ENCODE results near the gene NCL. TPM values are rescaled to one million over a fixed set of nuclear protein-coding genes. Genes with fewer than 3 reads are reported as not detected.

NCL gene, protein sequence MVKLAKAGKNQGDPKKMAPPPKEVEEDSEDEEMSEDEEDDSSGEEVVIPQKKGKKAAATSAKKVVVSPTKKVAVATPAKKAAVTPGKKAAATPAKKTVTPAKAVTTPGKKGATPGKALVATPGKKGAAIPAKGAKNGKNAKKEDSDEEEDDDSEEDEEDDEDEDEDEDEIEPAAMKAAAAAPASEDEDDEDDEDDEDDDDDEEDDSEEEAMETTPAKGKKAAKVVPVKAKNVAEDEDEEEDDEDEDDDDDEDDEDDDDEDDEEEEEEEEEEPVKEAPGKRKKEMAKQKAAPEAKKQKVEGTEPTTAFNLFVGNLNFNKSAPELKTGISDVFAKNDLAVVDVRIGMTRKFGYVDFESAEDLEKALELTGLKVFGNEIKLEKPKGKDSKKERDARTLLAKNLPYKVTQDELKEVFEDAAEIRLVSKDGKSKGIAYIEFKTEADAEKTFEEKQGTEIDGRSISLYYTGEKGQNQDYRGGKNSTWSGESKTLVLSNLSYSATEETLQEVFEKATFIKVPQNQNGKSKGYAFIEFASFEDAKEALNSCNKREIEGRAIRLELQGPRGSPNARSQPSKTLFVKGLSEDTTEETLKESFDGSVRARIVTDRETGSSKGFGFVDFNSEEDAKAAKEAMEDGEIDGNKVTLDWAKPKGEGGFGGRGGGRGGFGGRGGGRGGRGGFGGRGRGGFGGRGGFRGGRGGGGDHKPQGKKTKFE
- 110 and 119 TPM in 2 replicates for polyA plus RNA-seq (2014; cell fraction: cytosol; rRNA removed)
- polyA plus RNA-seq (2014; cell fraction: nucleus; rRNA removed): 111 and 267 TPM in 2 replicates

DNA sequence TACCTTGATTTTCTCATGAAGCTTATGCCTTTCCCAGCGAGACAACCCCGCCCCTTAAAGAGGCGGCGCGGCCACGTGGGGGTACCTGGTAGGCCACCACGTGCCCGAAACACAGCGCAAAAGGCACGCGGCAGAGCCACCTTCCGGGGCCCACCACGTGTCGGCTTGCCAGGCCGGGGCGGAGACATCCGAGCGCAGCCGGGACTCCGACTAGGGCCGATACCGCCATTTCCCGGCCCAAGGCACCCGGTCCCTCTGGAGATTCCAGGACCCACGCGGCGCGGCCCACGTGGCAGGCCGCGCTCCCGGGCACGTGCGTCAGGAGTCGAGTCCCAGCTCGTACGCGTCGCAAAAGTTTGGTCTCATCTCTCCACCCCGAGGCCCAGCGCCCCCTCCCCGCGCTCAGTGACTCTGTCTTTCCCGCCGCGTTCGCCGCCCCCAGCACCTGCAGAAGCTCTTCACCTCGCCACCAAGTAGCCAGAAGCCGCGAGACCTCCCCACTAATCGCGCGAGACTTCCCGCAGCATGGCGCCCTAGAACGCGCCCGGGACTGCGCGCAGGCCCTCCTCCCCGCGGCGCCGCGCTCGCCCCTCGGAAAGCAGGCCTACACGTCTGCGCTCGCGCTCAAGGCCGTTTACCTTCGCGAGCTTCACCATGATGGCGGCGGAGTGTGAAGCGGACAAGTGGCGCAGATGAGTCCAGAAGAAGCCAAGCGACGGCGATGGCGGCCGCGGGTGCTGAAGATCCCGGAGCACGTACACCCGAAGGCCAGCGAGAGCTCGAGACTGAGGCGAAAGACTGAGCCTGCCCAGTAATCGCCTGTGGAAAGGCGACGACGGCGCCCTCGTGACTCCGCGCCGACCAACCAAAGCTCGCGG lies at the start of gene NCL:
Gene NCL (minus strand): TSS at position 787 of the 878 bp plus-strand sequence. CDS start 131 bp downstream, at position 656.
- peak; percentile 96 for DNase-seq (ENCODE audit: low spot score)

GRCh38 chr2:231513746-231514224 lies 49.5 kb upstream of the NCL start:
- DNase-seq (ENCODE audit: low spot score): no peak

DNA sequence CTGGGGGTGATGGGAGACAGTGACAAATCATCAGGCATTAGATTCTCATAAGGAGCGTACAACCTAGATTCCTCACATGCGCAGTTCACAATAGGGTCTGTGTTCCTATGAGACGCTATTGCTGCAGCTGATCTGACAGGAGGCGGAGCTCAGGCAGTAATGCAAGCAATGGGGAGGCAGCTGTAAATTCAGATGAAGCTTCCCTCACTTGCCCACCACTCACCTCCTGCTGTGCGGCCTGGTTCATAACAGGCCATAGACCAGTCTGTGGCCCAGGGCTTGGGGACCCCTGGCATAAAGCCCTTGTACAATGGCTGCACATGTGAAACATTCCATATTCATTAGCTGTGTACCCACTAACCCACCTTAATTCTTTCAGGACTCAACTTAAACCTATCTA lies 47.9 kb upstream of the NCL start:
- peak; percentile 75 for DNase-seq (ENCODE audit: low spot score)

DNA sequence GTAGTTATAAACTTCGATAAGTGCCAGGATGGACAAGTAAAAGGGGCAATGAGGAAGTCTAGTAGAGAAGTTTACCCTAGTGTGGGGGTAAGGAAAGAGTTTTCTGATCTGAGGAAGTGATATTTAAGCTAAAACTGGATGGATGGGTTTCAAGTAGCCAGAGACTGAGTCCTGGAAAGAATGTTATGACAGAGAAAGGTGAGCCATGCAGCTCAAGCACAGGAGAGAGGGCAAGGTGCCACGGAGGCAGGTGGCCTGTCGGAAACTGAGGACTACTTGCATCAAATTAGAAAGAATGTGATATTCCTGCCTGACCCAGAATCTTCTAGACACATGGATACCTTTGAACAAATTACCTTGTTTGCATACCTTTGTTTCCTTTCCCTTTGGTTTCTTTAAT lies 39.5 kb upstream of the NCL start:
- no peak for DNase-seq (ENCODE audit: low spot score)

- no peak for DNase-seq (ENCODE audit: low spot score)
Measured at GRCh38 chr2:231502596-231502995, 38.3 kb upstream of the NCL start.

GRCh38 chr2:231497651-231498050 lies 33.4 kb upstream of the NCL start:
- no peak for DNase-seq (ENCODE audit: low spot score)

DNA sequence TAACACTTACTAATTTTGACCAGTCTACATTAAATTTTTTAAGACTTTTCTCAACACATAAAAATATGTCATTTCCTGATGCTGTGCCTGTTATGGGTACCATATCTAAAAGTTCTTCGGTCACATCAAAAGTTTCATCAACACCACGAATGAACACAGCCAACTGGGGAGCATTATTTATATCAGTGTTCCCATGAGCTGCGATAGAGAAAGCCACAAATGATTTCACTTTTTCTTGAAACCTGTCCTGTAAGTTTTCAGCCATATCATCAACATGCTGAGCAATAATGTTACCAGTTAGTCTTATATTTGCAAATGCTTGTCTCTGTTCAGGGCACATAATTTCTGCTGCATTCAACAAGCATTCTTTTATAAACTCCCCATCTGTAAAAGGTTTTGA lies 30.4 kb upstream of the NCL start:
- DNase-seq (ENCODE audit: low spot score): no peak

GRCh38 chr2:231490801-231491200 lies 26.5 kb upstream of the NCL start:
- DNase-seq (ENCODE audit: low spot score): no peak

- no peak for DNase-seq (ENCODE audit: low spot score)
Measured at GRCh38 chr2:231489990-231490389, 25.7 kb upstream of the NCL start.

DNA sequence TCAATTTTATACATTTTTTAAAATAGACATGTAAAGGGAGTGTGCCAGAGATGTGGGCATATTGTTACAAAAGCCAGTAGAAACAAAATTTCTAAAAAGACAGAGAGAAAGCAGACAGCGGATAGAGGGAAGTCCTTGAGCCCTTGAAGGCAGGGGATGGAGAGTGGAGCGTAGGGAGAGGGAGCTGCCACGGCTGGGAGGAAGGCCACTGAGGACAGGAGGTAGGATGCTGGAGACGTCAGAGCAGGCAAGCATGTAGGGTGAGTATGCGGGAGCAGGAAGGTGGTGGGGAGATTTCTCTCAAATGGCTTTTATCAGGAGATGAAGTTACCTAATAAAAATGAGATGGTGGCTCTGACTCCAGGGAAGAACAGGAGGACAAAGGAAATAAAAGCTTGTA lies 24.0 kb upstream of the NCL start:
- no peak for DNase-seq (ENCODE audit: low spot score)

- DNase-seq (ENCODE audit: low spot score): no peak
Measured at GRCh38 chr2:231486851-231487596, 22.7 kb upstream of the NCL start.

GRCh38 chr2:231483398-231484329 lies 19.4 kb upstream of the NCL start:
- DNase-seq (ENCODE audit: low spot score): no peak

DNA sequence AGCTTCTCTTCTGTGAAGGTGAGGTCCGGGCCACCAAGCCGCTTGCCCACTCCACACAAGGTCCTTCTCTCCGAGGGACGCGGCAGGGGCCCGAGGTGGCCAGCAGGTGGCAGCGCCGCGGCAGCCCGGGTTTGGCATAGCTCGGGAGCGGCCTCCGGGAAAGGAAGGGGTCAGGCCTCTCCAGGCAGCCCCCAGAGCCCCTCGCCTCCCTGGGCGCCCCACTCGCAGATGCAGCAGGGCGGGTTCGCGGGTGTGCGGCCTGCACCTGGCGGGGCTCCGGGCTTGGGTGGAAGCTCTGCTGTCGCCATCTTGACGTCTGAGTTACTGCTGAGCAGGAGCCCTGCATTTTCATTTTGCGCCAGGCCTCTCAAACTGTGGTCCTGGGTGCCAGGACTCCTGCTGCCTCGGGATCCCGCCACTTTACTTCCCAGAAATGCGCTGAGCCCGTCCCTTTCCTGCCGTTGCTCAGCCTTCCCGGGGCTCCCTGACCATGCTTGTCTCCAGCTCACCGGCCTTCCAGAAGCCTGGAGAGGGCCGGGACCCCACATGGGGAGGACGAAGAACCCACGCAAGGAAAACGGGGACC lies 18.6 kb upstream of the NCL start:
- DNase-seq (ENCODE audit: low spot score): peak; percentile 73

- no peak for DNase-seq (ENCODE audit: low spot score)
Measured at GRCh38 chr2:231480781-231481180, 16.5 kb upstream of the NCL start.

DNA sequence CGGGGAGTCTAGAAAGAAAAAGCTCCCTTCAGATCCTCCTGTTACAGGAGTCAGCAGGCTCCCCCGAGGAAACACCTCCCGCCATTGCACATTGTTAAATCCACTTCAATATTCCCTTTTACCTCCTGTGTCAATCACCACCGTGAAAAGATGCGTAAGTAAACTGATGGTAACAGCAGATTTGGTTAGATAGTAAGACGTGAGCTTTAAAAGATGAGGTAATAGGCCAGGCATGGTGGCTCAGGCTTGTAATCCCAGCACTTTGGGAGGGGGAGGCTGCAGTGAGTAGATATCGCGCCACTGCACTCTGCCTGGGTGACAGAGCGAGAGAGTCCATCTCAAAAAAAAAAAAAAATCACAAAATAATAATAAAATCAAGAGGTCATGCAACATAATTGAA lies 15.2 kb upstream of the NCL start:
- no peak for DNase-seq (ENCODE audit: low spot score)

- DNase-seq (ENCODE audit: low spot score): no peak
Measured at GRCh38 chr2:231476920-231477319, 12.6 kb upstream of the NCL start.

DNA sequence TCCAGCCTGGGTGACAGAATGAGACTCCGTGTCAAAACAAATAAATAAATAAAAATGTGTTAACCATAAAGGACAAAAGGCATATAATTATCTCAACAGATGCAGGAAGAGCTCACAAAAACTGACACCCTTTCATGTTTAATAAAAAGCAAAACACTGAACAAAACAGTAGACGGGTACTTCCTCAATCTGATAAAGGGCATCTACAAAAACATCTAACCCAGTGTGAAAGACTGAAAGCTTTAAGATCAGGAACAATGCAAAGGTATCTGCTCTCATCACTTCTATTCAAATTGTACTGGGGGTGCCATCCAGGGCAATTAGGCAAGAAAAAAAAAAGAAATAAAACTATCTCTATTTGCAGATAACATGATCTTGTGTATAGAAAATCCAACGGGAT lies 11.7 kb upstream of the NCL start:
- no peak for DNase-seq (ENCODE audit: low spot score)

- DNase-seq (ENCODE audit: low spot score): no peak
Measured at GRCh38 chr2:231472816-231473215, 8.5 kb upstream of the NCL start.

- DNase-seq (ENCODE audit: low spot score): no peak
Measured at GRCh38 chr2:231470246-231470900, 6.1 kb upstream of the NCL start.

Measured in SK-N-DZ (cell line).